Smooth muscle cell (in vitro differentiated cells): ENCODE measurements around the gene CTSD. TPM values are rescaled to one million over a fixed set of nuclear protein-coding genes. Genes with fewer than 3 reads are reported as not detected.

Source experiments
- DNase-seq: peaks from one replicate; lab custom pipeline; 2025; ENCODE audit not compliant: unreplicated experiment; lab: John Stamatoyannopoulos, UW
- H2AFZ ChIP-seq: fragments of 200-600 bp; sonication (generic); 2 replicates; pipeline ENCODE4 v1.6.0; 2016; ENCODE audit warnings: antibody characterized with exemption, low read depth, mild to moderate bottlenecking
- H3F3A ChIP-seq: fragments of 200-600 bp; sonication (generic); 2 replicates; pipeline ENCODE4 v1.6.0; 2017; ENCODE audit warnings: antibody characterized with exemption, low read depth
- H3K27ac ChIP-seq: fragments of 200-600 bp; sonication (generic); 2 replicates; pipeline ENCODE4 v1.5.1; 2016; ENCODE audit warnings: low read depth, mild to moderate bottlenecking
- H3K27me3 ChIP-seq: fragments of 200-600 bp; sonication (generic); 2 replicates; pipeline ENCODE4 v1.6.1; 2016; ENCODE audit warnings: low read depth, mild to moderate bottlenecking
- H3K36me3 ChIP-seq: fragments of 200-600 bp; sonication (generic); 2 replicates; pipeline ENCODE4 v1.5.1; 2016; ENCODE audit warnings: low read depth
- H3K4me1 ChIP-seq: fragments of 200-600 bp; sonication (generic); 2 replicates; pipeline ENCODE4 v1.5.1; 2016; ENCODE audit warnings: low read depth
- H3K4me2 ChIP-seq: fragments of 200-600 bp; sonication (generic); 2 replicates; pipeline ENCODE4 v1.6.0; 2016; ENCODE audit warnings: mild to moderate bottlenecking
- H3K4me3 ChIP-seq: fragments of 200-600 bp; sonication (generic); 2 replicates; pipeline ENCODE4 v1.5.1; 2016; ENCODE audit warnings: mild to moderate bottlenecking
- H3K79me2 ChIP-seq: fragments of 200-600 bp; sonication (generic); 2 replicates; pipeline ENCODE4 v1.6.0; 2016; ENCODE audit warnings: low read depth, mild to moderate bottlenecking
- H3K9ac ChIP-seq: fragments of 200-600 bp; sonication (generic); 2 replicates; pipeline ENCODE4 v1.6.0; 2016; ENCODE audit warnings: low read depth
- H3K9me3 ChIP-seq: fragments of 200-600 bp; sonication (generic); replicated peaks from 2 replicates; pipeline ENCODE4 v1.5.1; 2016; ENCODE audit warnings: low read depth
- H4K20me1 ChIP-seq: fragments of 200-600 bp; sonication (generic); 2 replicates; pipeline ENCODE4 v1.6.0; 2016; ENCODE audit warnings: low read depth
- WGBS: methylation state at CpG from one replicate; pipeline ENCODE4 v1.1.7; 2016; ENCODE audit warnings: low lambda C conversion rate; 5-methylcytosine and 5-hydroxymethylcytosine counted together
- polyA plus RNA-seq: library from polyadenylated mRNA; unstranded; fragments of >200 nt; fragmentation: Nextera tagmentation; extraction: Ambion mirVana; gene quantifications from 2 replicates; pipeline ENCODE4 v1.2.1, GENCODE V29; 2016
- total RNA-seq: library from RNA; depleted of rRNA; stranded (reverse); fragments of >200 nt; gene quantifications from 2 replicates; pipeline ENCODE4 v1.2.3, GENCODE V29; 2014
- TF ChIP-seq, protein P1 (sequence below): fragments of 200-600 bp; sonication (generic); IDR thresholded peaks from 2 replicates; pipeline ENCODE4 v1.5.1; 2017; ENCODE audit warnings: borderline replicate concordance, mild to moderate bottlenecking, antibody characterized with exemption; ENCODE audit not compliant: insufficient read depth, poor library complexity, severe bottlenecking

CTSD gene
- total and polyA plus RNA-seq, 2 experiments from 2014 or later: 101 to 301 TPM

DNA sequence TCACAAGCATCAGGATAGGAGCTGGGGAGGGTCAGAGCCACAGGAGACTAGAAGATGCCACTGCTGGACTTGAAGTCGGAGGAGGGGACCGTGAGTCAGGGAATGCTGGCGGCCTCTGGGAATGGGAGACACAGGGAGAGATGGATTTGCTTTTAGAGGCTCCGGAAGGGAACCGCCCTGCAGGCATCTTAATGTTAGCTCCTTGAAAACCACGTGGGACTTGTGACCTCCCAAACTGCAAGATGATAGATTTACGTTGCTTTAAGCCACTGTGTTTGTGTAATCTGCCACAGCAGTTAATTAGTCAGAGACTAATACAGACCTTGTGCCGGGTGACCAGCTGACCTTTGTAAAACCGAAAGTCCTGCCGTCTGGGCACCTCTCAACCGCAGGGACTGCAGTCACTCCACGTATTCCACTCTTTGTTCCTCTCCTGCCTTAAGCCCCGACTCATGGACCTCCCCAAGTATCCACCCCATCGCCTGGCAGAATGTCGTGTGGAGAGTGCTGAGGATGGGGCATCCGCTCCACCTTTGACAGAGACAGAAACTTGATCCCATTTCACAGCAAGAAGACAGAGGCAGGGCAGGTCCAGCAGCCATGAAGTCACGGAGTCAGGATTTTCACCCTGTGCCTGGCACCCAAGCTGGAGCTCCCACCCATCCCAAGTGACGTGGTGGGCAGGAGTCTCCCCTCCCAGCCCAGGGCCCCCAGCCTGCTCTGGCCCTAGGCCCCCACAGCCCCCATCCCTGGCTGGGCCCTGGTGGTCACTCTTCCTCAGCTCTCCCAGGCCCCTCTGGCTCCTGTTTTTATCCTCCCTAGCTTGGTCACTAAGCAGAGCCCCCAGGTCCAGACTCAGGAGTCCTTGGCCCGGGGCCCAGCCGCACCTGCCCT lies 19.4 kb upstream of the CTSD start:
- H3F3A ChIP-seq: no peaks in the 10 kb centered on the region
- H3K9ac ChIP-seq: no peak overlapping the region
- no peak overlapping the region for H3K27ac ChIP-seq
- H3K27me3 ChIP-seq: no peaks in the 10 kb centered on the region
- no peaks in the 10 kb centered on the region for H3K4me1 ChIP-seq
- DNase-seq: no peak
- H3K36me3 ChIP-seq: no peaks in the 10 kb centered on the region
- no peak overlapping the region for H3K4me3 ChIP-seq
- H4K20me1 ChIP-seq: no peaks in the 10 kb centered on the region
- 73% methylated on average over 20 of the region's 20 CpGs for WGBS
- no peaks in the 10 kb centered on the region for H3K79me2 ChIP-seq
- H2AFZ ChIP-seq: no peak overlapping the region
- TF ChIP-seq, protein P1, sequence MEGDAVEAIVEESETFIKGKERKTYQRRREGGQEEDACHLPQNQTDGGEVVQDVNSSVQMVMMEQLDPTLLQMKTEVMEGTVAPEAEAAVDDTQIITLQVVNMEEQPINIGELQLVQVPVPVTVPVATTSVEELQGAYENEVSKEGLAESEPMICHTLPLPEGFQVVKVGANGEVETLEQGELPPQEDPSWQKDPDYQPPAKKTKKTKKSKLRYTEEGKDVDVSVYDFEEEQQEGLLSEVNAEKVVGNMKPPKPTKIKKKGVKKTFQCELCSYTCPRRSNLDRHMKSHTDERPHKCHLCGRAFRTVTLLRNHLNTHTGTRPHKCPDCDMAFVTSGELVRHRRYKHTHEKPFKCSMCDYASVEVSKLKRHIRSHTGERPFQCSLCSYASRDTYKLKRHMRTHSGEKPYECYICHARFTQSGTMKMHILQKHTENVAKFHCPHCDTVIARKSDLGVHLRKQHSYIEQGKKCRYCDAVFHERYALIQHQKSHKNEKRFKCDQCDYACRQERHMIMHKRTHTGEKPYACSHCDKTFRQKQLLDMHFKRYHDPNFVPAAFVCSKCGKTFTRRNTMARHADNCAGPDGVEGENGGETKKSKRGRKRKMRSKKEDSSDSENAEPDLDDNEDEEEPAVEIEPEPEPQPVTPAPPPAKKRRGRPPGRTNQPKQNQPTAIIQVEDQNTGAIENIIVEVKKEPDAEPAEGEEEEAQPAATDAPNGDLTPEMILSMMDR: no peak
- H3K9me3 ChIP-seq: no peaks in the 10 kb centered on the region
- H3K4me2 ChIP-seq: no peak overlapping the region

DNA sequence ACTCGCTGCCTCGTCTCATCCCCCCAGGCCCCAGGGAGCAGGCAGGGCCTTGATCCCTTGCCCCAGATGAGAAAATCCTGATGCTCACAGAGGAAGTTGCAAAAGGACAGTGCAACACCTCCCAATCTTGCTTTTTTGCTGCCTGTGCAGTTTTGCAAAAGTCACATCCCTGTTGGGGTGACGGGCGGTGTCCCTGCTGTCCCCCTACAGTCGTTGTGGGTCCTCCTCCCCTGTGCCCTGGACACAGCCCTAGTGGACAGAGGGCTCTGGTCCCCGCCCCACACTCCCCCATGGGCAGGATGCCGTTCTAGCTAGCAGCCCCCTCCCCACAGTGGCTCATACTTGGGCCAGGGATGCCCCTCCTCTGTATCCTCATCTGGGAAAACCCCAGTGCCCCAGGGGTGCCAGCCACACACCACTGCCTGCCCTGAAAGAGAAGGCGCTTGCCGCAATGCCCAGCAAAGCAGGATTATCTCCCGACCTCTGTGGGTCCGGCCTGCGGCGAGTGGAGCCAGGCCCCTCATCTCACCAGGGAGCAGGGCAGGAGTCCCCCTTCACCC lies 18.4 kb upstream of the CTSD start:
- H3K4me3 ChIP-seq: no peak overlapping the region
- H3F3A ChIP-seq: no peaks in the 10 kb centered on the region
- TF ChIP-seq, protein P1: no peak
- DNase-seq: no peak
- 92% methylated on average over 10 of the region's 13 CpGs for WGBS
- H3K9me3 ChIP-seq: no peaks in the 10 kb centered on the region
- no peaks in the 10 kb centered on the region for H3K4me1 ChIP-seq
- H3K27me3 ChIP-seq: no peaks in the 10 kb centered on the region
- H3K79me2 ChIP-seq: no peaks in the 10 kb centered on the region
- H3K27ac ChIP-seq: no peak overlapping the region
- H2AFZ ChIP-seq: no peak overlapping the region
- no peak overlapping the region for H3K4me2 ChIP-seq
- H3K36me3 ChIP-seq: no peaks in the 10 kb centered on the region
- H4K20me1 ChIP-seq: no peaks in the 10 kb centered on the region
- no peak overlapping the region for H3K9ac ChIP-seq

DNA sequence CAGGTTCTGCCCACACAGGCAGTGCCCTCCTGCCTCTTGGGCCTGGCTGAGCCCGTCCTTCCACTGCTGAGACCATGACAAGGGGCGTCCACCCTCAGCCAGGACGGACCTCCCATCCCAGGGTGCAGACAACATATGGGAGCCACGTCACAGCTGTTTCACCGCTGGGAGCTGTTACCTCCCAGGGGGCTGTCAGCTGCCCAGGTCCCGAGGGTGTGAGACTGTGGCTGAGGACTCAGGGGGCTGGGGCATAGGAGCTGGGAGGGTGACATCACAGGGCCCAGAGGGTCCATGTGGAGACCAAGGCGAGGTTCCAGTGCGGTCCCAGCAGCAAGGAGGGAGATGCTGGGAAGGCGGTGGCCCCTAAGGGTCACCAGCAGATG lies 17.9 kb upstream of the CTSD start:
- no peak overlapping the region for H3K4me2 ChIP-seq
- H3K27ac ChIP-seq: no peak overlapping the region
- H4K20me1 ChIP-seq: no peaks in the 10 kb centered on the region
- 93% methylated on average over 9 of the region's 9 CpGs for WGBS
- H2AFZ ChIP-seq: no peak overlapping the region
- no peaks in the 10 kb centered on the region for H3F3A ChIP-seq
- no peaks in the 10 kb centered on the region for H3K9me3 ChIP-seq
- no peaks in the 10 kb centered on the region for H3K36me3 ChIP-seq
- TF ChIP-seq, protein P1: no peak
- H3K9ac ChIP-seq: no peak overlapping the region
- no peaks in the 10 kb centered on the region for H3K4me1 ChIP-seq
- no peaks in the 10 kb centered on the region for H3K27me3 ChIP-seq
- H3K4me3 ChIP-seq: no peak overlapping the region
- DNase-seq: no peak
- H3K79me2 ChIP-seq: no peaks in the 10 kb centered on the region
